WERI-Rb-1 (cell line): ENCODE measurements around the gene HIPK2.

Source experiments
- DNase-seq: peaks from one replicate; pipeline ENCODE4 v3.0.0-alpha.2; 2020
- H3K27ac ChIP-seq: fragments of 250-450 bp; sonication (Bioruptor Pico); 2 replicates; pipeline ENCODE4 v1.5.1; 2020; ENCODE audit warnings: mild to moderate bottlenecking, moderate library complexity
- H3K27me3 ChIP-seq: fragments of 250-450 bp; sonication (Bioruptor Pico); 2 replicates; pipeline ENCODE4 v1.5.1; 2021; ENCODE audit warnings: mild to moderate bottlenecking, low read depth, moderate library complexity; ENCODE audit not compliant: insufficient read depth, severe bottlenecking
- H3K36me3 ChIP-seq: fragments of 250-450 bp; sonication (Bioruptor Pico); 2 replicates; pipeline ENCODE4 v1.5.1; 2020; ENCODE audit warnings: mild to moderate bottlenecking, moderate library complexity
- H3K4me3 ChIP-seq: 2 replicates; pipeline ENCODE4 v1.5.1; 2011; ENCODE audit warnings: low read depth, mild to moderate bottlenecking, control low read depth, low read length
- H3K9me3 ChIP-seq: fragments of 250-450 bp; sonication (Bioruptor Pico); 2 replicates; pipeline ENCODE4 v1.5.1; 2021; ENCODE audit warnings: mild to moderate bottlenecking, moderate library complexity; ENCODE audit not compliant: severe bottlenecking
- CTCF ChIP-seq: IDR thresholded peaks from 2 replicates; pipeline ENCODE4 v1.5.1; 2011; ENCODE audit warnings: low read depth, mild to moderate bottlenecking, control low read depth, inconsistent platforms, low read length

The HIPK2 gene

DNA sequence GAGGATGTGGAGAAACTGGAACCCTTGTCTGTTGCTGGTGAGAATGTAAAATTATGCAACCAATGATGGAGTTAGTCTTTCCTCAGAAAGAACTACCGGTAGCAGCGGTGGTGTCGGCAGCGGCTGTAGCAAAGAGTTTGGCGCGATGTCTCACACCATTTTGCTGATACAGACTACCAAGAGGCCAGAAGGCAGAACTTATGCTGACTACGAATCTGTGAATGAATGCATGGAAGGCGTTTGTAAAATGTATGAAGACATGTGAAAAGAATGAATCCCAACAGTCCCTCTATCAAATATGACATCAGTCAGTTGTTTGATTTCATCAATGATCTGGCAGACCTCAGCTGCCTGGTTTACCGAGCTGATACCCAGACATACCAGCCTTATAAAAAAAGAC is 243.7 kb downstream of the HIPK2 start:
- peaks cover 5% of the 10 kb centered on the region for H3K9me3 ChIP-seq
- H3K27me3 ChIP-seq, result no peaks in the 10 kb centered on the region
- H3K36me3 ChIP-seq, result no peaks in the 10 kb centered on the region
- DNase-seq, result no peak
- no peak overlapping the region for H3K4me3 ChIP-seq
- no peak overlapping the region for H3K27ac ChIP-seq
- no peak for TF ChIP-seq CTCF

DNA sequence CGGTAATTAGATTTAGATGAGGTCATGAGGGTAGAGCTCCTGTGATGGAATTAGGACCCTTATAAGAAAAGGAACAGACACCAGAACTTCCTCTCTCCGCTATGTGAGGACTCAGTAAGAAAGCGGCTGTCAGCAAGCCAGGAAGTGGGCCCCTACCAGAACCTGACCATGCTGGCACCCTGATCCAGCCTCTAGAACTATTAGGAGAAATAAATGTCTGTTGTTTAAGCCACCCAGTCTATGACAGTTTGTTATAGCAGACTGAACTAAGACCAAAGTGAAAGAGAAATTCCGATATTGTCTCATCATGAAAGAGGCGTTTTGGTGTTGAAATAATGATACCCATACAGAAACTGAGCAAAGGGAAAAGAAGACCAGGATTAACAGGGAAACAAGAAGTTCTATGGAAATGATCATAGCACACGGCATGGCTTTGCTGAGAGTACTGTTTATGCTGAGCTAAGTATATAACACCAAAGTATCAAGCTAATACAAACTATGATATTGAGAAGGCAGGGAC is 245.1 kb downstream of the HIPK2 start:
- no peak for TF ChIP-seq CTCF
- no peak for DNase-seq
- H3K36me3 ChIP-seq, result no peaks in the 10 kb centered on the region
- no peak overlapping the region for H3K4me3 ChIP-seq
- peaks cover under 1% of the 10 kb centered on the region for H3K9me3 ChIP-seq
- no peaks in the 10 kb centered on the region for H3K27me3 ChIP-seq
- H3K27ac ChIP-seq, result no peak overlapping the region

DNA sequence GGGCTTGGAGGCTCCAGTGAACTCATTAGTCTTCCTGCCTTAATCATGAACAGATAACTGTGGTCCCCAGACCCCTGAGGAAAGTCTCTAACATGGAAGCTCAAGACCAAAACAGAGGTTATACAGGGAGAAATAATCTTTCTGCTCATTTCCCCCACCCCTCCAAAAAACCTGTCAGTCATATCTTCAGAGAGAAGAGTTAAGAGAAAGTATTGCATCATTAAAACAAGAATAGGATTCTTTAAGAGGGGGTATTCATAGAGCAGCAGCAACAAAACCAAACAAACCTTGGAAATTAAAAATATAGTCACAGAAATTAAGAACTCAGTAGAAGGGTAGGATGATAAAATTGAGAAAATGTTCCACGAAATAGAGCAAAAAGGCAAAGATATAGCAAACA is 246.7 kb downstream of the HIPK2 start:
- no peak for TF ChIP-seq CTCF
- H3K36me3 ChIP-seq, result no peaks in the 10 kb centered on the region
- H3K27me3 ChIP-seq, result no peaks in the 10 kb centered on the region
- DNase-seq, result no peak
- H3K27ac ChIP-seq, result no peak overlapping the region
- H3K9me3 ChIP-seq, result no peaks in the 10 kb centered on the region
- no peak overlapping the region for H3K4me3 ChIP-seq

DNA sequence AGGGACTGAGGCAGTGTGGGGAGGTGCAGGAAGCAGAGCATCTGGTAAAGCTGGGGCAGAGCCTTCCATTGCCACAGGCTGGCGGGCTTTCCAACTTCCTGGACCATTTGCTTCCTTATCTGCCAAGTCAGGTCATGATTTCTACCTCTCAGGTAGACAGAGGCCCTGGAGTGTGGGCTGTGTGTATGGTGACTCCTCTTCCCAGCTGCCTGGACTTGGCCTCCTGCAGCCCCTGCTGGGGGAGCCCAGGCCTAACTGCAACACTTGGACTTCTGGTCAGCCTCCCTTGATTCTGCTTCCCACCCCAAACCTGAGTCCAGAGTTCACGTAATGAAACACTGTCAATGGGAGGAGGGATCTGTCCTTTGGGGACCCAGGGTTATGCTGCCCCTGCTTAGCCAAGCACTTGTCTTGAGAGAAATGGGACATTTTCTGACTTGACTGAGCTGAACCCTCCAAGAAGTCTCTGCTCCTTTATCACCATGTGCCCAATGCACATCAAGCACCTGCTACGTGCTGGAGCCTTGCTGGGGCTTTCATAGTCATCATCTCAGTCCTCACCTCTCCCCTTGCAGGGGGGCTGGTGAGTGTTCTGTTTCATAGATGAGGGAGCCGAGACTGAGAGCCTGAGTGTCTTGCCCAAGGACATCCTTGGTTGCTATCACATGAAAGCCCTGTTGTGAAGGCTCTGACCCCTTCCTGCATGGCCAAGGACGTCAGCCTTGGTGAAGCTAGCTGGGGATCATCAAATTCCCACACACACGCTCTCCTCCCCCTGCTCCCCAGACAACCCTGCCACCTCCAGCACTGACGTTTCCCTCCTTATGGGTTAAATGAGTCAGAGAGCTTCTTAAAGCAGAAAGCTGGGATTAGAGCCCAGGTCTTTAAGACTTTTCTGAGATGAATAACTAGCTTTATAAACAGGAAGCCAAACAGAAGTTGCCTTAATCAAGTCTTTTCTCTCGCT is 250.9 kb downstream of the HIPK2 start:
- TF ChIP-seq CTCF, result no peak
- no peaks in the 10 kb centered on the region for H3K9me3 ChIP-seq
- H3K36me3 ChIP-seq, result no peaks in the 10 kb centered on the region
- no peak overlapping the region for H3K4me3 ChIP-seq
- peak; percentile 55 for DNase-seq
- H3K27me3 ChIP-seq, result no peaks in the 10 kb centered on the region
- H3K27ac ChIP-seq, result no peak overlapping the region; the same call in 1 of the 2 replicates

GRCh38 chr7:139525750-139526149 is 252.0 kb downstream of the HIPK2 start:
- no peaks in the 10 kb centered on the region for H3K9me3 ChIP-seq
- H3K27ac ChIP-seq, result no peak overlapping the region
- H3K27me3 ChIP-seq, result no peaks in the 10 kb centered on the region
- DNase-seq, result no peak
- no peak overlapping the region for H3K4me3 ChIP-seq
- no peaks in the 10 kb centered on the region for H3K36me3 ChIP-seq
- TF ChIP-seq CTCF, result no peak
